Inflammatory macrophage (primary cell): ENCODE results near the gene RUFY1.
A peak's percentile ranks its signal among the peaks of the same experiment; 100 is the strongest.
"Not testable (repeated sequence)": the region's sequence is repeated elsewhere in the genome, so short reads cannot be mapped to it uniquely, and the experiment has no call there.

Experiments used
- DNase-seq, 2 donors: peaks; one replicate each; pipeline ENCODE4 v3.0.0-alpha.2; 2020 to 2022

Gene RUFY1

DNA sequence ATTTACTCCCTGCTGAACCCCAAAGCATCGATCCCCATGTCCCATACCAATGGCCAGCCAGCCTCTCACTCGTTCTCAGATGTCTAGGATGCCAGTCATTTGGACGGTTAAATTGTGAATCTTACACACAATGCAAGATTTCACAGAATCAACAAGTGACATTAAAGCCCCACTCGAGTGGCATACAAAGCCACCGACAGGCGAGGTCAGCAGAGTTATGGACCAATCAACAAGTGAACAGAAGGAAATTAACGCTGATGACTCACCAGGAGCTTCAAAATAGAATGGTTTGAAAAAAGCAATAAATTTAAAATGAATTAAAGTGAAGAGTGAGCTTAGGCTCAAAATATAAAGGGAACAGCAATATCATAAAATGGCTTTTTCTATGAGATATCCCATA is 8.2 kb upstream of the RUFY1 start:
- DNase-seq: no peak

DNA sequence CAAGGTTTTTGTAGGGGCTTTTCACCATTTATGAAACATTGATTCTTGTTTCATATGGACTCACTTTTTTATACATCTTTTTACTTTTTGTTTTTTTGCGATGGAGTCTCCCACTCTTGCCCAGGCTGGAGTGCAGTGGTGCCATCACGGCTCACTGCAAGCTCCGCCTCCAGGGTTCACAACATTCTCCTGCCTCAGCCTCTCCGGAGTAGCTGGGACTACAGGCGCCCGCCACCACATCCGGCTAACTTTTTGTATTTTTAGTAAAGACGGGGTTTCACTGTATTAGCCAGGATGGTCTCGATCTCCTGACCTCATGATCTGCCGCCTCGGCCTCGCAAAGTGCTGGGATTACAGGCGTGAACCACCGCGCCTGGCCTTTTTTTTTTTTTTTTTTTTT is 7.1 kb upstream of the RUFY1 start:
- DNase-seq: not testable (repeated sequence)

DNA sequence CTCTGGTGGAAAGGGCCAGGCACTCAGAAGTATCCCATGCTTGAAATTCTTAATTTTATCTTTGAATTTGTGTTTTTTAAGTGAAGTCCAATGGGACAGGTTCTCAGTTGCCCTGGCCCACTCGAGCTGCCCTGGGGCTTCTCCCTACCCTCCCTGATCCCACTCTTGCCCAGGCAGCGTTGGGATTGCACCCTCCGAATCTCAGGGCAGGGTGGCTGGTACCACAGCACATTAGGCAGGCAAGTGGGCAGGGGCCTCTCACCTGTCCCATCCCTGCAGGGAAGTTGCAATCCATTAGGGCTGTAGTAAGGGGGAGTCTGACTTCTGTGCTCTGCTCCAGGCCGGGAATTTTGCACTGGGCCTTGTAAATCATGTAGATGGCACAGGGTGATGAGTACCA is 2.7 kb downstream of the RUFY1 start:
- DNase-seq: no peak

DNA sequence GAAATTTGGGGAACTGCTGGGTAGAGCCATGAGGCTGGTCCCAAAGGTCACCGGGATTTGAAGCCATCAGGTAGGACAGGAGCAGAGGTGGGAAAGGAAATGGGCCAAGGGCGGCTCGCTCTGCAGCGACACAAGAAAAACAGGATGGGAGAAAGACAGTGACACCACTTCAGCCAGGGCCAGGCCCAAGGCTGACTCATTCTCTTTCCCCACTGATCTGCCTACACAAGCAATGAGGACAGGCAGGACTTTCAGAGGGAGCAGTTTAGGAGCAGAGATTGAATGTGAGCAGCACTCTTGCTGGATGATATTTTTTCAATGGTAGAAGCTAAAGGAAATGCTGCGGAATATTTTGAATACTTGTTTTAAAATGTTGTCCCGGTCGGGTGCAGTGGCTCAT is 3.5 kb downstream of the RUFY1 start:
- DNase-seq: peak; percentile 72 to 82

DNA sequence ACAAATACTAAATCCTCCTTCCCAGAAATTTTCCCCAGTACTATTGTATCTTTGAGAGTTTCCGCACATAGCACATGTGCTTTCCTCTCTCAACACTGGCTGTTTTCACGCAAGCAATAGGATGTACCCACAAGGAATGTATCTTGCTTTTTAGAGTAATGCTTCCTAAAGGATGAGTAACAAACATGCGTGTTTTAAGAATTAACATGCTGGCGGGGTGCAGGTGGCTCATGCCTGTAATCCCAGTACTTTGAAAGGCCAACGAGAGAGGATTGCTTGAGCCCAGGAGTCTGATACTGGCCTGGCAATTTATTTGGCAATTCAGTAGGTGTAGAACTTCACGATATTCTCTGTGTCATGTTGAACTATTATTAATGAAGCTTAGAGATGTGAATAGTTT is 4.6 kb downstream of the RUFY1 start:
- DNase-seq: no peak

DNA sequence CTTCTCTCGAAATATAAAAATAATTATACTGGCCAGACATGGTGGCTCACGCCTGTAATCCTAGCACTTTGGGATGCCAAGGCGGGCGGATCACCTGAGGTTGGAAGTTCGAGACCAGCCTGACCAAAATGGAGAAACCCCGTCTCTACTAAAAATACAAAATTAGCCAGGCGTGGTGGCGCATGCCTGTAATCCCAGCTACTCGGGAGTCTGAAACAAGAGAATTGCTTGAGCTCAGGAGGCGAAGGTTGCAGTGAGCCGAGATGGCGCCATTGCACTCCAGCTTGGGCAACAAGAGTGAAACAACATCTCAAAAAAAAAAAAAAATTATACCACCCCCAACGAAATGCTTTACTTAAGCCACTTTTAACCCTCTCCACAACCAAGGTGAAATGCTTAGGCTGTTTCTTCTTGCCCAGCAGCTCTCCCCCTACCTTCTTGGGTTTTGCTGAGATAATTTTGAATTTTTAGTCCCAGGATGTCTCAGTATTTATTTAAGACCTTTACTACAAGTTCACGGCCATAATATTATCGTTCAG is 8.0 kb downstream of the RUFY1 start:
- not testable (repeated sequence) for DNase-seq

DNA sequence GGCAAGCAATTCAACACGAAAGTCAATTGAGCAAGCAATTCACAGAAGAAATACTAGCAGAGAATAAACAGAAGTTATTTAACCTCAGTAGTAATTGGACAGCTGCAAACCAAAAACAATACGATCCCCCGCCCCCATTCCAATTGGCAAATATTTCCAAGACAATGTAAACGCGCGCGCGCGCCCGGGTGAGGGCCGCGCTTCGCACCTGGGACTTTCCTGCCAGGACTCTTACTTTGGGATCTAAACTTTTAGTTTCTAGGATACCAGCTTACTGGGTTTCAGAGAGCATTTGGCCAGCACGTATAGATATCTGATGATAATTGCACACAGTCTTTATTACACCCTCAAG is 8.6 kb downstream of the RUFY1 start:
- peak; percentile 30 to 53 for DNase-seq

DNA sequence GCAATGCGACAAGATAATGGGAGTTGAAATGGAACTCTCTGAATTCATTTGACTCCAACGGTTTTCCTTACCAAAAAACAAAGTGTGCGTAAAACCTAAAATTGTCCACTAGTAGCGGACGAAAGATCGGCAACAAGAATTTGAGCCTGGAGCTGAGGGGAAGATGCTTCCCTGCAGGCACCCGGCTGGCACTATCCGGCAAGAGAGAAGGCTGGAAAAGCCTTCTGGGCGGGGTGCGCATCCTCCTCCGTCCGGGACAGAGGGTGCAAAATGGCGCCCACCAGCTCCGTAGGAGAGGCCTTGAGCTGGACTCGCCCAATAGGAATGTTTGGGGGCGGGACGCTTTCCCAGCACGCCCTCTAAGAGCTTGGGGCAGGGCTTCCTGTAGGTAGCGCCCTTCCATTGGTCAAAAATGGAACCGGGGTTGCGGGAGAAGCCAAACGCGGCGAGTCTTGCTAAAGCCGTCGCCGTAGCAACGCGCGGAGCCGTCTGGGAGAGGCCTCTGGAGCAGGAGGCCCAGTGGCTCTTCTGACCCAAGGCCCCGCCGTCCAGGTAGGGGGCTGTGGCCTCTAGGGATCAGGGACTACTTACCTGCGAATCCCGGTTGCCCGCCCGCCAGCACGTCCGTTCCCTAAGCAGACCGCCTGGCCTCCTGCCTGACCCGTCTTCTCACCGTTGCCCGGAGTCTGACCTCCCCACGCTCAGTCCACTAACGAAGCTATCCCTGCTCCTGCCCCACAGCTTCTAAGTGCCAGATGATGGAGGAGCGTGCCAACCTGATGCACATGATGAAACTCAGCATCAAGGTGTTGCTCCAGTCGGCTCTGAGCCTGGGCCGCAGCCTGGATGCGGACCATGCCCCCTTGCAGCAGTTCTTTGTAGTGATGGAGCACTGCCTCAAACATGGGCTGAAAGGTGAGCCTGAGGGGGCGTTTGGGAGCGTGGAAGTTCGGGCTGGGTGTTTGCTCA is 9.2 kb downstream of the RUFY1 start:
- peak; percentile 96 to 99 for DNase-seq

DNA sequence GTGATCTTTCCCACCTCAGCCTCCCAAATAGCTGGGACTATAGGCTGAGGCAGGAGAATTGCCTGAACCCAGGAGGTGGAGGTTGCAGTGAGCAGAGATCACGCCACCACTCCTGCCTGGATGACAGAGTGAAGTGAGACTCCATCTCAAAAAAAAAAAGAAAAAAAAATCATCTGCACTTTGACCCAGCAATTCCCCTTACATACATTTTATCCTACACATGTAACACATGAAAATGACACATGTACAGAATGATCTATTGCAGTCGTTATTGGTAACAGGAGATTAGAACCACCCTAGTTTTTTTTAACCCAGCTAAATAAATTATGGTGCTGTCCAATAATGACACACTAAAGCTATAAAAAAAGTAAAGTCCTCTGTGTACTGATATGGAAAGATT is 14.2 kb downstream of the RUFY1 start:
- no peak for DNase-seq

DNA sequence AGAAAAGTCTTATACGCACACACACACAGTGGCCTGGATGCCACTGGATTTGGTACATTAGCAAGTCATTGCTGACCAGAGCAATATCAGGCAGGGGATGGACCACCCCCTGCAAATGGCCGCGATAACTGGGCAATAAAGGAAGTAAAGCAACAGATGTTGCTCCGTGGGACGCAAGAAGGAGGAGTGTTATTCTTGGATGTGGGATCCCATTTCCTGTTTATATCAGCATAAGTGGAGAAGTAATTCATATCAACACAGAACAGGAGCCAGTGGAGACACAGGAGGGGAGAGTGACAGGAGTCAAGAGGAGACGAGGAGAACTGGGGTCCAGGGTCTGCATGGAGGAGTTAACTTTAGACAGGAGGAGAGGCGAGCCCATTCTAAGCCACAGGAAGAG is 18.4 kb downstream of the RUFY1 start:
- peak; percentile 40 to 51 for DNase-seq

DNA sequence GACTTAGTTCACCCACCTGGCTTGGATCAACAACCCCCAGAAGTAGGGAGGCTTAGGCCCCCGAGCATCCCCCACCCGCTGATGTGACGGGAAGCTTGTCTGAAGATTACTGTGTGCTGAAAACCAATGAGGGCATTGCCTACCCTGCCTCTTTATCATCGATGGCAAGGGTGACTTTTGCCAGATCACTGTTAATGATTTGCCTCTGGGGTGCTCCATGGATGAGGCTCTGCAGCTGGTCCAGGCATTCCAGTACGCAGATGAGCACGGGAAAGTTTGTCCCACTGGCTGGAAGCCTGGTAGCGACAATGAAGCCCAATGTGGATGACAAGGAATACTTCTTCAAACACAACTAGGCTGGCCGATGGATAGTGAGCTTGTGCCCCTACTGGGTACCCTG is 22.0 kb downstream of the RUFY1 start:
- DNase-seq: no peak

DNA sequence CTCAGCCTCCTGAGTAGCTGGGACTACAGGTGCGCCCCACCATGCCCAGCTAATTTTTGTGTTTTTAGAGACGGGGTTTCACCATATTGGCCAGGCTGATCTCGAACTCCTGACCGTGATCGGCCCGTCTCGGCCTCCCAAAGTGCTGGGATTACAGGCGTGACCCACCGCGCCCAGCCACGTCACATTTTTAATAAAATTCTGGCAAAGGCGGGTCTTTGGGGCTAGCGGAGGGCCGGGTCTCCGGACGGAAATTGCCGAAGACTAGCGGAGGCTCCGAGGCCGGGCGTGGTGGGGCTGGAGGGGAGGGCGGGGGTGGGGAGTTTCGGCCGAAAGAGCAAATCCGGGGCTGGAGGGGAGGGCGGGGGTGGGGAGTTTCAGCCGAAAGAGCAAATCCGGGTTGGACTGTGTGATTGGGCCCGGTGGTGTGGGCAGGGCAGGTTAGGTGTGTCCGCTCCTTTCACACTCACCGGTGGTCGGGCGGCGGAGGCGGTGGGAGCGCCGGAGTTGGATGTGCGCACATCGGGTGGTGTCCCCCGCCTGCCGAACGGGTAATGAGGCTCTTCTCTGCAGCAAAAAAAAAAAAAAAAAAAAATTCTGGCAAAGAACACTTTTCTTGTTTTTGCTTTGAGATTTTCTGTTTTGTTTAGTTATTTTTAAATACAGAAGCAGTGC is 27.1 kb downstream of the RUFY1 start:
- no peak for DNase-seq

DNA sequence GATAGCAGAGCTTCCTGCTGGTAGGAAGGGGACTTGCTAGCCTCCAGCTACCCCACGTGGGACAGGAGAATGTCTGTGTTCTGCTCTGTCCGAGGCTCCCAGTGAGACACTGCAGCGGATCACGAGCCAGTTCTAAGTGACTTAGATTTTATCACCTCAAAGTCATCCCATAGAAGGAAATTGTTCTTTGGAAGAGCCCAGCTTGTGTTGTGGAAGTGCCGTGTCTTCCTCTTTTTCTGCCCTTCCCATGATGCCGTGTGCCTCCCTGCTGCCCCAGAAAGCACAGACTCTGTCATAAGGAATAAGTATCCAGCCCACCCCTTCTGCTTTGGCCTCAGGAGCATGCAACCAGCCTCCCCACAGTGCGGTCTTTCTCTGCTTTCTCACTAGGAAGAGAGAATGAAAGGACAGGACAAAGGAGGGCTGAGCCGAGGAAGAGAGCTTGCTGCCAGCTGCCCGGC is 35.6 kb downstream of the RUFY1 start:
- DNase-seq: peak; percentile 71 to 82

DNA sequence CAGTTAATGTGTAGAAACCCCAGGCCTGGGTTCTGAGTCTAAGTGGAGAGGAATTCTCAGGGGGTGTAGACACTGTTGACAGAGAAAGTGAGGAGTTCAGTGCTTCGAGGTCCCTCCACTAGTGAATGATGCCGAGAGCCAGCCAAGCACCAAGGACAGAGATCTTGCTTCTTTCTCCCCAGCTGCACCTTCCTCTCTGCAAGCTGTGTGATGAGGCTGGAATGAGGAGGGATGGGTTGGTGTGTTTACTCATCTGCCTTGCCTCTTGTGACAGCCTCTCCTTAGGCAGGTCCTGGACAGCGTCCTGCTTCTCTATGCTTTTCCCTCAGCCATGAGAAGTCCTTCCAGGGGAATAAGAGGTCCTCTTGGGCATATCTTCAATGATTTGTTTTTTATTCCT is 37.8 kb downstream of the RUFY1 start:
- DNase-seq: no peak

DNA sequence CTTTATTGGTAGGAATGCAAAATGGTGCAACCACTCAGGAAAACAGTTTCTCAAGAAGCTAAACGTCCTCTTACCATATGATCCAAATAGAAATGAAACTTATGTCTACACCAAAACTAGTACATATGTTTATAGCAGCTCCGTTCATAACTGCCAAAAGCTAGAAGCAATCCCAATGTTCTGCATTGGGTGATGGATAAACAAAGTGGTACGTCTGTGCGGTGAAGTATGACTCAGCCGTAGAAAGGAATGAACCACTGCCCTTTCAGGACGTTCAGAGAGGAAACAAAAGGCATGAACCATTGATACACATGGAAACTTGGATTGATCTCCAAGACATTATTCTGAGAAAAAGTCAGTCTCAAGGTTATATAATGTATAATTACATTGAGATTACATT is 45.6 kb downstream of the RUFY1 start:
- DNase-seq: no peak

DNA sequence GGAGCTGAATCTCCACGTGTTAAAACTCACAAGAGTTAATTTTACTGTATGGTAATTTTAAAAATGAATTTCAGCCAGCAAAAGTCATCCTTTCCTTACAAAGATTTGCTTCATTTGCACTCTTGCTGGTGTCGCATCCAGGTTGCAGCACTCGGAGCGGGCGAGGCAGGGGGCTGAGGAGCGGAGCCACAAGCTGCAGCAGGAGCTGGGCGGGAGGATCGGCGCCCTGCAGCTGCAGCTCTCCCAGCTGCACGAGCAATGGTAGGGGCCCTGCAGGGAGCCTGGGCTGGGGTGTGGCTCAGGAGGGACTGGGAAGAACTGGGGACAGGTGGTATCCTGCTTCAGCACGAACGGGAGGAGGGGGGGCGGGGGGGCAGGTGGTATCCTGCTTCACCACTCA is 46.1 kb downstream of the RUFY1 start:
- no peak for DNase-seq

DNA sequence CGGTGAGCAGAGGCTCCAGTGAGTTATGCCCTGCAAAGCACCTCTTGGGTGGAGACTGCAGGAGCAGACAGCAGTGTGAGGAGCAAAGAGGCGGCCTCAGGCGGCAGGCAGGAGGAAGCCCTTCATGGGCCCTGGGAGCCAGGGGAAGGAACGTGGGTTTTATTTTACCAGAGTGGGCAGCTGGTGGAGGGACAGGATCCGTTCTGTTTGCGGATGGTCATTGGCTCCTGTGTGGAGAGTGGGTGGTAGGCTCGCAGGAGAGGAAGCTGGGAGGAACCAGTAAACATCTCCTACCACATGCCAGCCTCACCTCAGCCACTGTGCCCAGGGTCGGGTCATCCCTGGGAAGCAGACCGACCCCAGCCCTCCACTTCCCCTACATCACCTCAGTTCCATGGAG is 48.7 kb downstream of the RUFY1 start:
- peak; percentile 51 to 84 for DNase-seq

DNA sequence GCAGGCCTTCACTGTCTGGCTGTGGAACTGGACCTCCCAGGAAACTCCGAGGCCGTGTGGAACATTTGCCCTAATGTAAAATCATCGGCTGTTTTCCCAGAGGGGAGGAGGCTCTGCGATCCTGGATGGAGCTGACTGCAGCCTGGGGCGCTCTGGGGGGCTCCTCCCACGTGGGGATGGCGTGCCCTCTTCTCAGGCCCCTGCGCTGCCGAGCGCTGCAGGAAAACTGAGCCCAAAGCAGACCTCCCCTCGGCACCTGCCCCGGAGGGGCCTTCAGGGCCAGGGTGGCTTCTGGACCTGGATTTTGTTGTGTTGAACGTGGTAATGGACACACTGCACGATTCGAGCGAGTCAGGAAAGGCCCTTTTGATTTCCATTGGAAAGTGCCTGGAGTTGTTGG is 49.2 kb downstream of the RUFY1 start:
- no peak for DNase-seq

DNA sequence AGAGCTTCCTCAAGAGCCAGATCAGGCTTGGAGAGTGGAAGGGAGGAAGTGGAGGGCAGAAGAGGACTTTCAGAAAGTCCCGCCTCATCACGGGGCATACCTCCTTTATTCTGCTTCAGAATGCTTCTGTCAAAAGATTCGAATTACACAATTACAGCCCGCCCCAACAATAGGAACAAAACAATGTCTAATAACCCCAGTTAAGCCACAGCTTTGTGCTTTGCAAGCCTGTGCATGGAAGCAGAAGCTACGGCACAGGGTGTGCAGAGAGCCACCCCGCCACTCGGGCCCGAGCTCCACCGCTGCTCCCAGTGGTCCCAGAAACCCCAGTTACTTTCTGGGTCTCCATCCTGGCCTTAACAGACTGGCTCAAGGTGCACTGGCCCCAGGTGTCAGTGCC is 49.6 kb downstream of the RUFY1 start:
- DNase-seq: peak; percentile 90 to 95

DNA sequence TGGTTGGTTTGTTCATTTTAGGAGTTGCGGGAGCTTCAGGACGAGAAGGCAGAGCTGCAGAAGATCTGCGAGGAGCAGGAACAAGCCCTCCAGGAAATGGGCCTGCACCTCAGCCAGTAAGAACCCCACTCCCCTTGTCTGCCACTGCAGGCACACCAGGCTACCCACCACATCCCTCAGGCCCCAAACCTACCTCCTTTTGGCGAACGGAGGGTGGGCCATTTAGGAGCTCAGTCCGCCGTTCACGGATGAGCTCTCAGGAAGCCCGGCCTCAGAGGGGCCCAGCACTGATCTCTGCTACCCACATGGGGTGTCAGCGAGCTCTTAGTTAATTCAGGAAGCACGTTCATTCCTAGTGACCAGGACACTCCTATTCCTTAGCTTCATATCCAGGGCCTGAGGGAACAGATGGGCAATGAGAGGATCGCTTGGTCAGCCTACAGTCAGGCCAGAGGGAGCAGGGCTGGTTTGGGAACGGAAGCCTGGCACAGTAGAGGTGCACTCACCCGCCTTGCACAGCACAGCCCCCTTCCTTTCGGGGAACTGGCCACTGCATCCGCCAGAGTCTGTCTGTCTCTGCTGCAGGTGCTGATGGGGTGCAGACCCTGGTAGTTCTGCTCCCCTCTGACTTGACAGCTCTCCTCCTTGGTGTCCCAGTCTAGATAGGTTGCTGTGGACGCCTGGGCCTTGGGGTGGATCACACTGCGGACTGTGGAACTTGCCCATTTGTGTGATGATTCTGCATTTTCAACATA is 51.7 kb downstream of the RUFY1 start:
- no peak for DNase-seq

DNA sequence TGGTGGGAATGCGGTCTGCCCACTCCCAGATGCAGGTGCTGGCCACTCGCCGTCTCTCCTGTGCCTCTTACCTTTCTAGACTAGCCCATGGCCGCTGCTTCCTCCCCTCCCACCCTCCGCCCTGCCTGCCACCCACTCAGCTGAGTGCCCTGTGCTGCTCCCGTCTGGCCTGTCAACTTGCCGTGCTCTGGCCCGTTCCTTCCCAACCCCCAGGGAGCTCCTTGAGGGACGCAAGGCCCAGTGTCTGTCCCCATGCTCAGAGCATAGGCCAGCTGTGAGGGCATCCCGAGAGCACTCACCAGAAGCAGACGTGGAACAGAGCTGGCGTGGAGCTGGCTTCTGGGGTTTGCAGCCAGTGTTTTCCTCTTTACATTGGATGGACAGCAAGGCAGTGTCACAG is 53.0 kb downstream of the RUFY1 start:
- no peak for DNase-seq

DNA sequence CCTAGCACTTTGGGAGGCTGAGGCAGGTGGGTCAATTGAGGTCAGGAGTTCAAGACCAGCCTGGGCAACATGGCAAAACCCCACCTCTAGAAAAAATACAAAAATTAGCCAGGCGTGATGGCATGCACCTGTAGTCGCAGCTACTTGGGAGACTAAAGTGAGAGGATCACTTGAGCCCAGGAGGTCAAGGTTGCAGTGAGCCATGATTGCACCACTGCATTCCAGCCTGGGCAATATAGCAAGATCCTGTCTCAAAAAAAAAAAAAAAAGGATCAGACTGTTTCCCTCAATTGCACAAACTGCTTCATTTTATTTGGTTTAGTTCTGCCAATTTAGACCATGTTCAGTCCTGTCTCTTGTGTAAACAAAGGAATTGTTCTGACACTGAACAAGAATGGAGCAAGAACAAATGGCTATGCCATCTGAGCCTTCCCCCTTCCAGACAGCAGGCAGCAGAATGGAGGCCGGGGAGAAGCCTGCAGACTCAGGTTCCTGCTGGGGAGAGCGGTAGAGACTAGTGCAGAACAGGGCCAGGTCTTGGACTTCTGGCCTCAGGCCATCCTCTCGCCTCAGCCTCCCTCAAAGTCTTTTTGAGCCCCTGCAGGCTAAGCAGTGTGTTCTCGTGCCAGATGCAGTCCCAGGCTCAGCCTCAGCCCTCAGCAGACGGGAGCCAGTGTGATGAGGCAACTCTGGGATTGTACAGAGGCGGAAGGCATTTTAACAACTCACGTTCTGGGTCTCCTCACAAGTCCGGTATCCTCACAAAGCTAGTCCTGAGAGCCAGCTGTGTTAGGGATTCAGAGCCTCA is 54.9 kb downstream of the RUFY1 start:
- DNase-seq: no peak
